PC-3 (cell line): ENCODE data around the gene USP25.

Source experiments
- EZH2 ChIP-seq: fragments of 300-600 bp; sonication (generic); IDR thresholded peaks from one replicate; pipeline ENCODE4 v1.6.1; 2017; ENCODE audit warnings: antibody characterized with exemption, mild to moderate bottlenecking, low read length; ENCODE audit not compliant: unreplicated experiment
- EZH2phosphoT487 ChIP-seq: fragments of 300-600 bp; sonication (generic); IDR thresholded peaks from 2 replicates; pipeline ENCODE4 v1.6.1; 2018; ENCODE audit warnings: mild to moderate bottlenecking, antibody characterized with exemption, low read length, borderline replicate concordance
- TF ChIP-seq, protein P1 (sequence below): fragments of 300-600 bp; sonication (generic); conservative IDR thresholded peaks from 2 replicates; pipeline ENCODE4 v1.5.1; 2017; ENCODE audit warnings: antibody characterized with exemption, low read depth, mild to moderate bottlenecking, low read length

GRCh38 chr21:15744926-15745325, 15.1 kb downstream of the USP25 start:
- TF ChIP-seq, protein P1, sequence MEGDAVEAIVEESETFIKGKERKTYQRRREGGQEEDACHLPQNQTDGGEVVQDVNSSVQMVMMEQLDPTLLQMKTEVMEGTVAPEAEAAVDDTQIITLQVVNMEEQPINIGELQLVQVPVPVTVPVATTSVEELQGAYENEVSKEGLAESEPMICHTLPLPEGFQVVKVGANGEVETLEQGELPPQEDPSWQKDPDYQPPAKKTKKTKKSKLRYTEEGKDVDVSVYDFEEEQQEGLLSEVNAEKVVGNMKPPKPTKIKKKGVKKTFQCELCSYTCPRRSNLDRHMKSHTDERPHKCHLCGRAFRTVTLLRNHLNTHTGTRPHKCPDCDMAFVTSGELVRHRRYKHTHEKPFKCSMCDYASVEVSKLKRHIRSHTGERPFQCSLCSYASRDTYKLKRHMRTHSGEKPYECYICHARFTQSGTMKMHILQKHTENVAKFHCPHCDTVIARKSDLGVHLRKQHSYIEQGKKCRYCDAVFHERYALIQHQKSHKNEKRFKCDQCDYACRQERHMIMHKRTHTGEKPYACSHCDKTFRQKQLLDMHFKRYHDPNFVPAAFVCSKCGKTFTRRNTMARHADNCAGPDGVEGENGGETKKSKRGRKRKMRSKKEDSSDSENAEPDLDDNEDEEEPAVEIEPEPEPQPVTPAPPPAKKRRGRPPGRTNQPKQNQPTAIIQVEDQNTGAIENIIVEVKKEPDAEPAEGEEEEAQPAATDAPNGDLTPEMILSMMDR, result no peak
- TF ChIP-seq EZH2phosphoT487 (no peak), EZH2 (no peak)
